WTC11 (cell line): ENCODE measurements around the gene LRRC17.

Experiments
- CTCF ChIP-seq: fragments of 200-600 bp; IDR thresholded peaks from 2 replicates; pipeline ENCODE4 v1.8.0; 2022; ENCODE audit warnings: antibody characterized with exemption
- HMGXB4 ChIP-seq: sonication (generic); formaldehyde crosslinking; IDR thresholded peaks from 2 replicates; pipeline ENCODE4 v1.8.1; 2023; ENCODE audit warnings: mild to moderate bottlenecking, moderate library complexity, missing genetic modification reagents
- PRDM15 ChIP-seq: sonication (generic); formaldehyde crosslinking; IDR thresholded peaks from 2 replicates; pipeline ENCODE4 v1.8.0; 2022; ENCODE audit warnings: missing genetic modification reagents
- ZNF138 ChIP-seq: sonication (generic); formaldehyde crosslinking; conservative IDR thresholded peaks from 2 replicates; pipeline ENCODE4 v1.8.1; 2022; ENCODE audit warnings: mild to moderate bottlenecking, moderate library complexity, missing genetic modification reagents

GRCh38 chr7:102942181-102942866 lies 29.5 kb downstream of the LRRC17 start:
- TF ChIP-seq CTCF (no peak), HMGXB4 (CRISPR knock-in tag) (no peak), PRDM15 (CRISPR knock-in tag) (no peak), ZNF138 (CRISPR knock-in tag) (no peak)
